C4-2B (cell line): ENCODE results near the gene ATM.

Source experiments
- H3K27ac ChIP-seq: fragments of 450-650 bp; 2 replicates; pipeline ENCODE4 v1.5.1; 2017
- ZFX ChIP-seq: fragments of 450-650 bp; IDR thresholded peaks from 2 replicates; pipeline ENCODE4 v1.6.1; 2017
- TF ChIP-seq, protein P1 (sequence below): fragments of 450-650 bp; conservative IDR thresholded peaks from 2 replicates; pipeline ENCODE4 v1.5.1; 2017; ENCODE audit warnings: mild to moderate bottlenecking

Gene ATM

DNA sequence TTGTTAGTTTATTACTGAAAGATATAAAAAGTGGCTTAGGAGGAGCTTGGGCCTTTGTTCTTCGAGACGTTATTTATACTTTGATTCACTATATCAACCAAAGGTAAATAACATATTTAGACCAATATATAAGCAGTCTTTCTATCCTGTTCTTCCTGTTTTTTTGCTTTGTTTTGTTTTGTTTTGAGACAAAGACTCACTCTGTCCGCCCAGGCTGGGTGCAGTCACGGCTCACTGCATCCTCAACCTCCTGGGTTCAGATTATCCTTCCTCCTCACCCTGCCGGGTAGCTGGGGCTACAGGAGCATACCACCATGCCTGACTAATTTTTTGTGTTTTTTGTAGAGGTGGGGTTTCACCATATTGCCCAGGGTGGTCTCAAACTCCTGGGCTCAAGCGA is 66.8 kb downstream of the ATM start:
- TF ChIP-seq, protein P1, sequence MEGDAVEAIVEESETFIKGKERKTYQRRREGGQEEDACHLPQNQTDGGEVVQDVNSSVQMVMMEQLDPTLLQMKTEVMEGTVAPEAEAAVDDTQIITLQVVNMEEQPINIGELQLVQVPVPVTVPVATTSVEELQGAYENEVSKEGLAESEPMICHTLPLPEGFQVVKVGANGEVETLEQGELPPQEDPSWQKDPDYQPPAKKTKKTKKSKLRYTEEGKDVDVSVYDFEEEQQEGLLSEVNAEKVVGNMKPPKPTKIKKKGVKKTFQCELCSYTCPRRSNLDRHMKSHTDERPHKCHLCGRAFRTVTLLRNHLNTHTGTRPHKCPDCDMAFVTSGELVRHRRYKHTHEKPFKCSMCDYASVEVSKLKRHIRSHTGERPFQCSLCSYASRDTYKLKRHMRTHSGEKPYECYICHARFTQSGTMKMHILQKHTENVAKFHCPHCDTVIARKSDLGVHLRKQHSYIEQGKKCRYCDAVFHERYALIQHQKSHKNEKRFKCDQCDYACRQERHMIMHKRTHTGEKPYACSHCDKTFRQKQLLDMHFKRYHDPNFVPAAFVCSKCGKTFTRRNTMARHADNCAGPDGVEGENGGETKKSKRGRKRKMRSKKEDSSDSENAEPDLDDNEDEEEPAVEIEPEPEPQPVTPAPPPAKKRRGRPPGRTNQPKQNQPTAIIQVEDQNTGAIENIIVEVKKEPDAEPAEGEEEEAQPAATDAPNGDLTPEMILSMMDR: no peak
- TF ChIP-seq ZFX: no peak
- no peak overlapping the region for H3K27ac ChIP-seq

DNA sequence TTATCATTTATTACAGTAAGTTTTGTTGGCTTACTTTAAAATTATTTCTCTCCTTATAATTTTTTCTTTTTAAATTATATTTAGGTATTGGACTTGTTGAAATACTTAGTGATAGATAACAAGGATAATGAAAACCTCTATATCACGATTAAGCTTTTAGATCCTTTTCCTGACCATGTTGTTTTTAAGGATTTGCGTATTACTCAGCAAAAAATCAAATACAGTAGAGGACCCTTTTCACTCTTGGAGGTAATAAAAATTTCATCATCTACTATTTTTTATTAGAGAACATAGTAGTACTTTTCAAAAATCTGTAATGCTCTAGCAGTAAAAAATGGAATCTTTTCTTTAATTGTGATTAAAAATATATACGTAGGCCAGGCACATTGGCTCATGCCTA is 70.4 kb downstream of the ATM start:
- TF ChIP-seq, protein P1: no peak
- no peak for TF ChIP-seq ZFX
- no peak overlapping the region for H3K27ac ChIP-seq

DNA sequence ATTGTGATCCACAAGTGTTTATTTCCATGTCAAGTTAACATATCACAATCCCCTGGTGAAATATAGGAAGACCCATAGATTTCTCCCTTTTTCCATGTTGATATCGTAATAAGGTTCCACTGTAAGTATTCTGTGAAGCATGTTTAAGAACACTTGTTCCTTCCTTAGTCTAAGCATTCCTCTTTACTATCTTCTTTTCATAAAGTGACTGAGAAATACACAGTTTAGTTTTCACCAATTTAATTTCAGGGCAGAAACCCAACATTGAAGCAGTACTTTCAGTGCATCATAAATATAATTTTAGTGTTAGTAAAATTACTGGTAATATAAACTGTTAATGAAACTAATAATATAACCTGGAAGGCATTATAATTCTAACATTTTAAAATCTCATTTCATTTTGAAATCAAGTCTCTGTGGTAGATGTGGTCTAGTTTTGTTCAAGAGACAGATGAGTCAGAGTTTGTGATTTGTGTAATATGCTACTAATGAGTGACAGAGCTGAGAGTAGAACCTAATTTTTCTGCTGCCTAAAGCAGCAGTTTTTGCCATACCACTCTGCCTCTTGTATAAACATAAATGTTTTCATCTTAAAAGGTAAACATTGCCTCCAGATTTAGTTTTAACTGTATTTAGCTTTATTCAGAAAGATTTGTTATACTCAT is 79.4 kb downstream of the ATM start:
- H3K27ac ChIP-seq: no peak overlapping the region
- no peak for TF ChIP-seq ZFX
- TF ChIP-seq, protein P1: no peak

DNA sequence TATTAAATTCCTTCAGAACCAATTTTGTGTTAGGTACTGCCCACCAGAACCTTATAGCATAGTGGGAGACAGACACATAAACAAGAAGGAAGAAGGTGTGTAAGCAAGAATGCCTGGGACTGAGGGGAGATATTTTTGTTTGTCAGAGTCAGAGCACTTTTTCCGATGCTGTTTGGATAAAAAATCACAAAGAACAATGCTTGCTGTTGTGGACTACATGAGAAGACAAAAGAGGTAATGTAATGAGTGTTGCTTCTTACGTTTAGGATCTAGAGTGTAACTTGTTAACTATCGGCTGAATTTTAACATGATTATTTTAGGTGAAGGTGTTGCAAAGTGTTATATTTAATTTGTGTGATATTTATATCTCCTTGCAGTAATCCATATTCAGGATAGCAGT is 84.9 kb downstream of the ATM start:
- H3K27ac ChIP-seq: no peak overlapping the region
- TF ChIP-seq, protein P1: no peak
- TF ChIP-seq ZFX: no peak

DNA sequence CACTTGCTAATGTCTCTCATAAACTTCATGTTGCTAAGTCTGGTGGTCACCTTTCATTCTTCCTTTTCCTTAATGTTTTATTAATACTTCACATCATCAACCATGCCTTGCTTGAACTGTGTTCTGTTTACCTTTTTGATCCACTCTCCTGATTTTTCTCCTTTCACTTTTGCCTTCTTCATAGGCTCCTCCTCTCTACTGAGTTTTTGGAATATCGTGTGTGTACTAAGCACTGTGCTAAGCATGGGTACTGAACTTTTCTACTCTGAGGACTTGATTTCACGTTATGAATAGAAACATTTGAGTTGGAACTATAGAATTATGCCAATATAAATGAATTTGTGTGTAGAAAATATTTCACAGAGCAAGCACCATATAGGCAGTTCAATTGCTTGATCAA is 90.6 kb downstream of the ATM start:
- no peak for TF ChIP-seq ZFX
- TF ChIP-seq, protein P1: no peak
- no peak overlapping the region for H3K27ac ChIP-seq

DNA sequence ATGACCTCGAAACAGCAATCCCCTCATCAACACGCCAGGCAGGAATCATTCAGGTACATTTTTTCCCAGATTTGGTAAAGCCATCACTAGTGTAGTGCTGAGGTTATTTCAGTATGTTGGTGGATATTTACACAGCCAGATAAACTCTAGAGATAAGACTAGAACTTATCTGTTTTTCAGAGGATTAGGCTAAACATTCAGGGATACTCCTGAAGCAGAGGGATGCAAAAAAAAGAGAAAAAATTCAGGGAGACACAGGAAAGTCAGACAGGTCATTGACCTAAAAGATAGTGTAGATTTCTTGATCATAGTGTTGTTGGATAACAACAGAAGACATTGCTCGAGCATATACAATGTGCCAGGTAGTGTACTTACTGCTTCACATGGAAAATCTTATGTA is 93.2 kb downstream of the ATM start:
- TF ChIP-seq, protein P1: no peak
- no peak for TF ChIP-seq ZFX
- H3K27ac ChIP-seq: no peak overlapping the region

DNA sequence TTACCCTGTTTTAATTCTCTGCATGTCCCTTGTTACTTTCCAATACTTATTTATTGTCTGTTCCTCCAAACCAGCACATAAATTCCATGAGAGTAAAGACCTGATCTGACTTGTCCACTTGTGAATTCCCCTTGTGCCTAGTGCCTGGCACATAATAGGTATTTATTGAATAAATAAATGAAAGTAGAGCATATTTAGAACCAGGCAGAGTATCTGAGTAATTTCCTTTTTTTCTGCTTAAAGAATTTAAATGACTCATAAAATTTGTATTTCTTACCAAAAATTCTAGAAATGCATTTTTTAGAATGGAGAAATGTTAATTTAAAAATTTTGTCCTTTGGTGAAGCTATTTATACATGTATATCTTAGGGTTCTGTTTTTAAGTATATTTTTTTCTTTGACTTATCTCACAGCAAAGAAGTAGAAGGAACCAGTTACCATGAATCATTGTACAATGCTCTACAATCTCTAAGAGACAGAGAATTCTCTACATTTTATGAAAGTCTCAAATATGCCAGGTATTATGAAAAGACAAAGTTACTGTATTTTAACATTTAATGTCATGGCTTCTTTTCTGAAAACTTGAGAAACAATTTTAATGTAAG is 96.8 kb downstream of the ATM start:
- H3K27ac ChIP-seq: no peak overlapping the region
- TF ChIP-seq ZFX: no peak
- TF ChIP-seq, protein P1: no peak
